Activated naive CD4-positive, alpha-beta T cell treated with anti-CD3 and anti-CD28 coated beads, Interleukin-2, amount 50 U/mL, for 24 hours (primary cell): ENCODE results near the gene TBC1D5.
A peak's percentile ranks its signal among the peaks of the same experiment; 100 is the strongest.

ENCODE experiments used
- H3K27ac Mint-ChIP-seq: one replicate; pipeline ENCODE4 v1.8.0; 2021; ENCODE audit warnings: mild to moderate bottlenecking, mixed read lengths
- H3K27me3 Mint-ChIP-seq: one replicate; pipeline ENCODE4 v1.8.0; 2021; ENCODE audit warnings: mixed read lengths
- H3K36me3 Mint-ChIP-seq: one replicate; pipeline ENCODE4 v1.8.0; 2021; ENCODE audit warnings: mixed read lengths
- H3K4me1 Mint-ChIP-seq: one replicate; pipeline ENCODE4 v1.8.0; 2021; ENCODE audit warnings: mixed read lengths
- H3K4me3 Mint-ChIP-seq: one replicate; pipeline ENCODE4 v1.8.0; 2021; ENCODE audit warnings: mild to moderate bottlenecking, mixed read lengths
- H3K9me3 Mint-ChIP-seq: one replicate; pipeline ENCODE4 v1.8.0; 2021; ENCODE audit warnings: mixed read lengths

TBC1D5 gene

DNA sequence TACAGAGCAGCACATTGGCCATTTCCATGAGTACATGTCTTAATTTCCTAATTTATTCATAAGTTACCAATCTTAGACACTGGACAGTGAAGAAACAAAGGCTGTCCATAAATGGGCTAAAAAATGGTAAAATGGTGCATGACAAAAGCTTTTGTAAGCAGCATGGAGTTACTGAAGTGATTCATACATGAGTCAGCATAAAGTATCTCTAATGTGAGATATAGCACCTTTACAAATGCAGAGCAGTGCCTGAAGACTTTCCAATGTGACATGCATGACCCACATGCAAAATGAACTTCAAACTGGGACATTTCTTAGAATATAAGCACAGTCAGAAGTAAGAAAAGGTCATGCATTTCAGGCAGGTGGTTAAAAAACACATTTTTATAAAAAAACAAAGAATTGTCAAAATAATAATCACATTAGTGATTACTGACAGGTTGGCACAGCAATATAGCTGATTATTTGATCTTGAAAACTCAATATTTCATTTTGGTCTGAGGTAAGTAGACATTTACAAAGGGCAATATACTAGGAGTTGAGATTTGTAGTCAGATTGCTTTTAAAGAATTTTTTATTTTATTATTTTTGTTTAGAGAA, 558.4 kb downstream of the TBC1D5 start:
- H3K27ac Mint-ChIP-seq, result peak overlapping the region; percentile 30
- H3K4me1 Mint-ChIP-seq, result peaks cover 32% of the 10 kb centered on the region
- H3K27me3 Mint-ChIP-seq, result no peaks in the 10 kb centered on the region
- no peaks in the 10 kb centered on the region for H3K9me3 Mint-ChIP-seq
- peaks cover 16% of the 10 kb centered on the region for H3K36me3 Mint-ChIP-seq
- peak overlapping the region; percentile 30 for H3K4me3 Mint-ChIP-seq

DNA sequence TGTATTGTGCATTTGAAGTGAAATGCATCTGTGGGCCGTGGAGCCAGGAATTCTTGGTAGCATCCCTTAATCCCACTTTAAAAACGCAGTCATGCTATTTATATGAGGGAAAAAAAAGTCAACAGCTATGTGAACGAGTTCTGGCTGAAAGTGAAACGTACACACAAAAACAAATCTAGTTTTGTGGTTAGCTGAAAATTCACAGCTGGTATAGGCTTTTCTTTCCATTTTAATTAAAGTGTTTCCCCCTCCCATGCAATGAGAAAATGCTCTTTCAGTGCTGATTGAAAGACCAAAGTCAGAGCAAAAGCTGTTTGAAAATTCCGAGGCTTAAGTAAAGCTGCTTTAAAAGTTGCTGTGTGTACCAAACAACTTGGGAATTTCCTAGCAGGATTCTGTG, 560.3 kb downstream of the TBC1D5 start:
- Mint-ChIP-seq H3K9me3 (no peaks in the 10 kb centered on the region), H3K4me3 (no peak overlapping the region), H3K36me3 (peaks cover 20% of the 10 kb centered on the region), H3K4me1 (peaks cover 32% of the 10 kb centered on the region), H3K27ac (peak overlapping the region; percentile 73), H3K27me3 (no peaks in the 10 kb centered on the region)

DNA sequence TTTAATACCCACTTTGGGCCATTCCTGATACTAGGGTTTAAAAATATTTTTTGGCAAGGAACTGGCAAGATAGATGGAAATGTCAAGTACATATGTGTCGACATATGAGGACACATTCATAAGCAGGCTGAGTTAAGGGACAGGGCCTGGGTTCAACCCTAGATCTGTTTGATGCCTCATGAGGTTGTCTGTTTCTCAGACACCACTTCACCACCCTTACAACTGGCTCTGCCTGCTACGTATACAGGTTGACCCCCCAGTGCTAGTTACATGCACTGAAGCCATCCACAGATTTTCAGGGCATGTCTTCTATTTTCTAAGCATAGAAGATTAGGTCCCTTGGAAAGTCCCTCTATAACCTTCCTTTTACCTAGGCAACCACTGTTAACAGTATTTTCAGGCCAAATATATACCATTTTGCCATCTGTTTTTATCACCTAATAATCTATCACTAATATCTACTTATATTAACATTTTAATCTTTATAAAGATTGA, 561.0 kb downstream of the TBC1D5 start:
- Mint-ChIP-seq H3K9me3 (no peaks in the 10 kb centered on the region), H3K27ac (no peak overlapping the region), H3K4me3 (no peak overlapping the region), H3K4me1 (peaks cover 32% of the 10 kb centered on the region), H3K36me3 (peaks cover 21% of the 10 kb centered on the region), H3K27me3 (no peaks in the 10 kb centered on the region)

DNA sequence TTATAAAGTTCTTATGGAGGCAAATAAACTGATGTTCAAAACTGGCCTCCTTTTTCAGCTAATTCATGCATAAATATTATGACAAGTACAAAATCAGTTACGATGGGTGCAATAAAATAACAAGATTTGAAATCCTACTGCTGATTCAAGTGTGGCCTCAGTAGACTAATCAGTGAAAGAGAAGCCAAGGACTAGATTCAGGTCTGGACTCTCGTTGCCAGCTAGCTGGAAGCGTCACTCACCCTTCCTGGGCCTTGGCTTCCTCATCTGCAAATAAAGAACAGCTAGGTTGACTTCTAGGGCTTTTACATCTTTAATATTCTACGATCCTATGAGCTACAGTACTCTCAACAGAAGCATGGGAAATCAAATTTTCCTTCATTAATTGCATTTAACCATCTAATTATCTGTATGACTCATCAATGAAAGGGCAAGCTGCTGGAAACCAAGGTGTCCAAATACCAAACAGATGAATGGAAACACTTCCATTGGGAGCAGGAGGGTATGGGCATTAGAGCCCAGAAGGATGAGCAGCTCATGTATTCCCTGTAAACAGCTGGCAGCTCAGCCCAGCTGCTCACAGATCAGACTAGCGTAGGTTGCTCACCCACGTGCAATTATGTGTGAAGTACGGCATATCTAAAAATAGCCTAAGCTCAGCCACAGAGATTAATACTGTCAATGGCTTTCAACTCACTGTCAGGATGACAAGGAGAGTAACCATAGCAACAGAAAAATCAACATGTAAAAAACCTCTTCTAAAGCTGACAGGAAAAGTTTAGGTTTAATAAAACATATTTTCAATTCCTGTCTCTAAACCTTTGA, 562.8 kb downstream of the TBC1D5 start:
- Mint-ChIP-seq H3K4me1 (peaks cover 29% of the 10 kb centered on the region), H3K27ac (no peak overlapping the region), H3K9me3 (no peaks in the 10 kb centered on the region), H3K4me3 (no peak overlapping the region), H3K36me3 (peaks cover 17% of the 10 kb centered on the region), H3K27me3 (no peaks in the 10 kb centered on the region)

DNA sequence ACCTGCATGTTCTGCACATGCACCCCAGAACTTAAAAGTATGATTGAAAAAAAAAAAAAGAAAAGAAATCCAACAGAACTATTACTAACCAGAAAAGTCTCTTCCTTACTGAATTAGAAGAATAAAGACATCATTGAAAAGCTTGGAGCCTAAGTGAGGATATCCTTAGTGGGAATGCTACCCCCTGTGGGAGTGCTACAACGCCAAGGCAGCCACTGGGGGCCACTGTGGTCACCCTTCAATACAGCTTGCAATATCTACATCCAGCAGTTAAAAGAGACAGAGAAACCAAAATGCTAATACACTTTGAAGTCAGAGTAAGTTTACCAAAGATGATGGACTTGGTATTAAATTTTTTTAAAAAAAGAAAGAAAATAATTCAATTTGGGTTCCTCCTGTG, 565.7 kb downstream of the TBC1D5 start:
- H3K9me3 Mint-ChIP-seq, result no peaks in the 10 kb centered on the region
- peaks cover 11% of the 10 kb centered on the region for H3K36me3 Mint-ChIP-seq
- no peaks in the 10 kb centered on the region for H3K27me3 Mint-ChIP-seq
- H3K4me3 Mint-ChIP-seq, result no peak overlapping the region
- peaks cover 8% of the 10 kb centered on the region for H3K4me1 Mint-ChIP-seq
- H3K27ac Mint-ChIP-seq, result no peak overlapping the region

DNA sequence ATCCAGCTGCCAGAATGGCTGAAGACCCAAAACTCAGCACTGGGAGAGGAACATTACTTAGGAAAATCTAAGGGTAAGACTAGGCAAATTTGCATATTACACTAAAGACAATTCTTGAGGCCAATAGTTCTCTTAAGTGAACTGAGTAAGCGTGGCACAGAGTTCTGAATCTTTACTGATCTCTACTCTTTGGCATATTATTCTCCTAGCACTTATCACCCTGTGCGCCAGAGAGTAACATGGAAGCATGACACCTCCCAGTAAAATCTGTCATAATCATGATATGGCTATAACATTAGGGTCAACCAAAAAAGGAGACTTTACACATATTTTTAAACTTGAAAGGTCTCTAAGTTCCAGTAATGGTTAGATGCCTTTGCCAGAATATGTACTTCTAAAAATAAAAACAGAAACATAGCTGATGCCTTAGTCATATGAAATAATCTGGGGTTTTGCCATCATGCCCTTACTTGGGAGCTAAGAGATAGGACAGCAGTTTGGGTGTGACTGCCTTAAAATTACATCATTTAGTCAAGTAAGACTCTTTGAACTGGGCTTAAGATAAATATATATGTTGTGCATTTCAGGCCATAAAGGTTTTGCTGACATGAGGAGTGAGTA, 567.1 kb downstream of the TBC1D5 start:
- Mint-ChIP-seq H3K27ac (no peak overlapping the region), H3K27me3 (no peaks in the 10 kb centered on the region)

DNA sequence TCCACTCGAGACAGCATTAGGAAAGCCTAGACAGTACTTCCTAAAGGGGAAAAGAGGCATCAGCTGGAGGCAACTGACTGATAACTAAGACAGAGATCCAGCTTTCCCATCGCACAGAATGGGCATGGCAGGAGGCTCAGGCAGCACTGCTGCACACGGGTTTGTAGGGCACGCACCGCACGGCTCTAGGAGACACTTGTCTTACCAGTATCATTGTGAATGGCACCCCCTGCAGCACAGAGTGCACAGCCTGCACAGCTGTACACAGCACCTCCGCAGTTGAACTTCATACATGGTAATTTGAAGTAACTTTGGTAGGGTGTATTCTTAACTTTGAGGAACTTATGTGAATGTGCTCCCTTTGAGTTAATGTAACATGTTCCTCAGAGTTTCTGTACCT, 576.1 kb downstream of the TBC1D5 start:
- no peak overlapping the region for H3K27ac Mint-ChIP-seq
- no peaks in the 10 kb centered on the region for H3K4me1 Mint-ChIP-seq
- no peaks in the 10 kb centered on the region for H3K9me3 Mint-ChIP-seq
- H3K4me3 Mint-ChIP-seq, result no peak overlapping the region
- H3K36me3 Mint-ChIP-seq, result no peaks in the 10 kb centered on the region
- H3K27me3 Mint-ChIP-seq, result no peaks in the 10 kb centered on the region

More for the DNA sequence above, 567.1 kb downstream of the TBC1D5 start:
- Mint-ChIP-seq H3K4me1 (peaks cover 5% of the 10 kb centered on the region), H3K9me3 (no peaks in the 10 kb centered on the region), H3K36me3 (peaks cover 9% of the 10 kb centered on the region), H3K4me3 (no peak overlapping the region)

DNA sequence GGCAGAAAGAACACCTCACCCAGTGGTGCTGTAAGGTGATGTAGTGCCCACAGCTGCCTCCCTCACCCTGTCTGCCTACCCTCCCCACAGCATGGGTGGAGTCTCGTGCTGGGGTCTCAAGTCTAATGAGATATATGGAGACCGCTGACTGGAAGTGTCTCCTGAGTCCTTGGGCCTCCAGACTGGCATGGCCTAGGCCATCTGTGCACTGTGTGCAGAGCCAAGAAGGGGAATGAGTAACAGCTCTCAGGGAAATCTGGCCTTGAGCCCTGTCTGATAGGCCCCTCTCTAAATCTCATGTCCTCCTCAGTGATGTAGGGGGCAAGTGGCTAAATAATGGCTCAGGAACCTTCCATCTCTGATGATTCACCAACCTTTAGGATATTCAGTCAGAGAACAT, 580.3 kb downstream of the TBC1D5 start:
- H3K36me3 Mint-ChIP-seq, result peaks cover 7% of the 10 kb centered on the region
- no peak overlapping the region for H3K27ac Mint-ChIP-seq
- H3K4me3 Mint-ChIP-seq, result no peak overlapping the region
- H3K9me3 Mint-ChIP-seq, result no peaks in the 10 kb centered on the region
- H3K4me1 Mint-ChIP-seq, result no peaks in the 10 kb centered on the region
- H3K27me3 Mint-ChIP-seq, result no peaks in the 10 kb centered on the region

DNA sequence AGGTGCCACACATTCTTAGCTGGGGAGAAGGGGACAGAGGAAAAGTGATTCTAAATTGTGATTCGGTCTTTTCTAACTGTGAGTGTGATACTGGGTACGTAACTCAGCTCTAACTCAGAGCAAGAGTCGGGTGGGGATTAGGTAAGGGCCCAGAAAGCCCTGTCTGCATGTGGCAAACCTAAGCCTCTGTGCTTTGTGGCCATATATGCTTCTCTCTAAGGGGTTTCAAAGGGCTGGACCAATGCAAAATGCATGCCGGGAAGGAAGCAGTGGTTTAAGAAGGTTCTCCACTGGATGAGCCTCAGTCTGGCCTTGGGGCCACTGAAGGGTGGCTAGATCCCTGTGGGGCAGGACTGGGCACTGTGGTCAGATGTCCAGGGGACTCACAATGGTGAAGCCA, 581.8 kb downstream of the TBC1D5 start:
- Mint-ChIP-seq H3K36me3 (peaks cover 9% of the 10 kb centered on the region), H3K4me3 (no peak overlapping the region), H3K4me1 (no peaks in the 10 kb centered on the region), H3K9me3 (no peaks in the 10 kb centered on the region), H3K27me3 (no peaks in the 10 kb centered on the region), H3K27ac (no peak overlapping the region)

DNA sequence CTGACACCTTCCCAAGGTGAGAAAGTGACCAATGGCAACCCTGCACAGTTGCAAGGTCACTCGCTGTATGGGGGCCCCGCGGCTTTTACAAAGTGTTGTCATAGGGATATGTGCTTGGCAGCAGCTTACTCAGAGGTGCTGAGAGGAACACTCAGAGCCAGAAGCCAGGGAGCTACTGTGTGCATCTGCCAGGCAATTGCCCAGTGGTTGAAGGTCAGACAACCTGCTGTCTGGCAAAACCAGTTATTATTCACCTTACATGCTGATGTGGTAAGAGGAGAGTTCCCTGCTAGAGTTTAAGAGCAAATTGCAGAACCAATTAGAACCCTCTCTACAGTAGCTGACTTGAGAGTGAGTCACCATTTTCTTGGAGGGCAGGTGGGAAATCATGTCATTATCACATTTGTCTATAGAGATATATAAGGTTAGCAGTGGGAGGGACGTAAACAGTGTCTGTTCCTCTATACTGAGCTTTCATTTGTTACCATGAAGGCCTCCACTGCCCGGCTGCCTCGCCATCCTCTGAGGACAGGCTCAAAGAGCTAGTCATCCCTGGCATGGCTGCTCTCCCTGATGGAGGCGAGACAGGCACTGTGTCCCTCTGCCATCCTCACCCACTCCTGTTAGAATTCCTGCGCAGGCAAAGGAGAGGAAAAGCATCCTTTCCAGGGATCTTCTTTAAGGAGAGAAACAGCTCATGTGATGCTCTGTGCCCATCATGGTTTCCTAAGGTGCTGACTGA, 583.3 kb downstream of the TBC1D5 start:
- Mint-ChIP-seq H3K27me3 (no peaks in the 10 kb centered on the region), H3K4me3 (no peak overlapping the region), H3K9me3 (no peaks in the 10 kb centered on the region), H3K27ac (no peak overlapping the region), H3K36me3 (peaks cover 14% of the 10 kb centered on the region), H3K4me1 (no peaks in the 10 kb centered on the region)

DNA sequence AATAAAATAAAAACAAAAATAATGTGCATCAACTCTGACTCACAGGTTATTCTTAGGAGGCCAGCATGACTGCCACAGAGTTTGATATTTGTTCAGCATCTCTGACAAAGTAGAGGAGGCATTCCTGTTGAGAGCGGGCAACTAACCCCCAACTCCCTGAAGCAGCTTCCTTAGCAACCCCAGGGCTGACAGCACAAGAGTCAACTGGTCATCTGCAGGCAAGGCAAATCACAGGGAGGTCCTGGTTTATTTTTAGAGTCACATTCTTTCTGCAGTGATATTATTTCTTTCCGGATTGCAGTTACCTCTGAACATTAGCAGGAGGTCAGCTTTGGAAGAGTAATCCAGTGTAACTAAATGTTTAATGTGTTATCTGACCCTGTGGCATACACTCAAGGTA, 584.7 kb downstream of the TBC1D5 start:
- Mint-ChIP-seq H3K36me3 (peaks cover 21% of the 10 kb centered on the region), H3K27ac (no peak overlapping the region), H3K4me3 (no peak overlapping the region), H3K4me1 (peaks cover 6% of the 10 kb centered on the region), H3K27me3 (no peaks in the 10 kb centered on the region), H3K9me3 (no peaks in the 10 kb centered on the region)

DNA sequence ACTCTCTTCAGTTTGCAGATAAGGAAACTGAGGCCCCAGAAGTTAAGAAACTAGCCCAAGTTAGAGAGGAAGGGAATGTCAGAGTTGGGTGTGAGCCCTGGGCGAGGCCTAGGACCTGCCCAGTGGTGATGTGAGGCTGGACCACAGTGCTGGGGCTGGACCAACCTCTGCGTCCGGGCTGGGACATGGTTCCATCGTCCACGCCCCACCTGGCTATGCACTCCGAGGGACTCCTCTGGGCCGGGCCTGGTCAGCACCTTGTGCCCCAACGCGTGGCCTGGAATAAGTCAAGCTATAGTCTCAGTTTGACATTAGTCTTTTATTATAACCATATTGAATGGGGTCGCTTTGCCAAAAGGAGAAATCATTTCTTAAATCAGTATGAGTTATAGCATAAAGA, 585.6 kb downstream of the TBC1D5 start:
- Mint-ChIP-seq H3K9me3 (no peaks in the 10 kb centered on the region), H3K36me3 (peaks cover 21% of the 10 kb centered on the region), H3K4me3 (no peak overlapping the region), H3K4me1 (peaks cover 14% of the 10 kb centered on the region), H3K27me3 (no peaks in the 10 kb centered on the region), H3K27ac (no peak overlapping the region)

DNA sequence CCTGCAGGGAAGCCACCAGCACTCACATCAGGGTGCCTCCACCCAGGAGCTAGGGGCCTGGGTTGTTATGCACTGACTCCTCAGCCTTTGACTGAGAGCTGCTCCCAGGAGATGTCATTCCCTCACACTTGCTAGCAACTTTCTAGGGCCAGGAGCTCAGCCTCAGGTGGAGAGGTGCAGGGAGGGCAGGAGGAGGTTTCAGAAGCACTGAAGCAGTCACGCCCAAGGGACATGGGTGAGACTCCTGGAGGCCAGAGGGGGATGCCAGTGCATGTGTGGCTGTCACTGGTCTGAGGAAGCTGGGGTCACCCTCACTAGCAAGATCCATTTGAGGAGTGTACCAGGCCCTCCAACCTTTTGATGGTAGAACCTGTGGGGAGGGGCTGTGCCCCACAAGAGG, 586.5 kb downstream of the TBC1D5 start:
- H3K36me3 Mint-ChIP-seq, result peaks cover 21% of the 10 kb centered on the region
- H3K9me3 Mint-ChIP-seq, result no peaks in the 10 kb centered on the region
- H3K27me3 Mint-ChIP-seq, result no peaks in the 10 kb centered on the region
- no peak overlapping the region for H3K27ac Mint-ChIP-seq
- peaks cover 21% of the 10 kb centered on the region for H3K4me1 Mint-ChIP-seq
- H3K4me3 Mint-ChIP-seq, result no peak overlapping the region

DNA sequence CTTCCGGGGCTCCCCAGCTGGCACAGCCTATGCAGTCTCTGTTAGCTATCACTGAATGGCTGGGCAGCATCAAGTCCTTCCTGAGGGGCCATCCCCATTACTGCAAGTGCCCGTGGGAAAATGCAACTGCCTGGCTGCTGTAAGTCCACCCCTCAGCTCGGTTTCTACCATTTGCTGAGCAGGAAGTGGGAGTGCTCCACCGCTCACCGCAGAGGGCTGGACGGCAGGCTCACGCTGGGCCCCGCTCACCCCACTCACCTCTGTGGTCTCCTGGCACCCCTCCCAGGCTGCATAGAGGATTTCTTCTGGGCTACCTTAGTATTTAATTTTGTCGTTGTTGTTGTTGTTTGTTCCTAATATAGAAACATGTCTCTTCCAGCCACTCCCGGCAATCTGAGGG, 587.5 kb downstream of the TBC1D5 start:
- H3K27me3 Mint-ChIP-seq, result no peaks in the 10 kb centered on the region
- H3K9me3 Mint-ChIP-seq, result no peaks in the 10 kb centered on the region
- H3K4me1 Mint-ChIP-seq, result peaks cover 30% of the 10 kb centered on the region
- no peak overlapping the region for H3K4me3 Mint-ChIP-seq
- H3K27ac Mint-ChIP-seq, result no peak overlapping the region
- peaks cover 18% of the 10 kb centered on the region for H3K36me3 Mint-ChIP-seq

DNA sequence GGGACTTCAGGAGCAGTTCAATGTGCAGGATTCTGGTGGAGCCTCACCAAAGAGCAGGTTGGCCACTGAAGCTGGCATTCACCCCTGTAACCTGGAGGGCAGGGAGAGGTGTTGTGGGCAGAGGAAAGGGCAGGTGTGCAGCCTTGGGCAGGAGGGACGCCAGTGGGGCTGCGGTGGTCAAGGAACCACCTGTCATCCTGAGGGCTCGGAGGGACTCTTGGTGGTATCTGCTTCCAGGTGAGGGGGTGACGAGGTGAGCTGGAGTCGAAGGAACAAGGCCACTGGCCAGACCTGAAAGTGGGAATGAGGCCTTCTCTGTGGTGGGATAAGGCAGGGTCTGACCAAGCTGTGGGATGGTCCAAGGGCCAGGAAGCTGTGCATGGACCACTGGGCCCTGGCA, 588.2 kb downstream of the TBC1D5 start:
- Mint-ChIP-seq H3K27ac (no peak overlapping the region), H3K9me3 (no peaks in the 10 kb centered on the region), H3K4me3 (no peak overlapping the region), H3K27me3 (no peaks in the 10 kb centered on the region), H3K36me3 (peaks cover 18% of the 10 kb centered on the region), H3K4me1 (peaks cover 30% of the 10 kb centered on the region)
